ENCODE measurements around the gene TBC1D22B. TPM values are rescaled to one million over a fixed set of nuclear protein-coding genes. Genes with fewer than 3 reads are reported as not detected.

TBC1D22B gene
- total and polyA plus RNA-seq, 7 donors: 6.1 to 10.8 (median 7.2) TPM

DNA sequence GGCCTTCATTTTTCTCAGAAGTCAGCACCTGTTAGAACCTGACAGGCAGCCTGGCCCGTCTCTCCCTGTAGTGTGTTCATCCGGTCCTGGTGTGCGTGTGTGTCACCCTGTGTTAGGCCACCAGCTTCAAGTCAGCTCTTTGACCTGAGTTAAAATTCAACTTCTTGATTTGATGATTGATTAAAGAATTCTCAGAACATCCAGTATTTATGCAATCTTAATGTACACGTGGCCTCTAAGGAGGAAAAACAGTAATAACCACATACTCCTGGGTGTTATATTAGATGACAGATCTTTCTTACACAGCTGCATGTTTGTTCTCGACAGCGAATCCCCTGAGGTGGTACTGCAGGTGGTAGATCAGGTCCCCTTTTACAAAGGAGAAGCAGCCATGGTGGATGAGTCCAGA, 19.4 kb downstream of the TBC1D22B start:
- Histone ChIP-seq H3K27me3 (no peaks in the 10 kb centered on the region), H3K36me3 (peaks cover 0 to 8% (median 0%) of the 10 kb centered on the region in 4 donors), H3K4me3 (no peak overlapping the region), H3K4me1 (peaks cover 0 to 17% (median 3%) of the 10 kb centered on the region in 4 donors), H3K9me3 (no peaks in the 10 kb centered on the region), H3K27ac (no peak overlapping the region)
- intact Hi-C loops (cut with DNase I): no loop called here
- TF ChIP-seq POLR2A (IDR thresholded peaks at IDR 0.05) (no peak), POLR2AphosphoS5 (IDR thresholded peaks at IDR 0.05) (no peak), EP300 (IDR thresholded peaks at IDR 0.05) (no peak)
- TF ChIP-seq, protein P1, sequence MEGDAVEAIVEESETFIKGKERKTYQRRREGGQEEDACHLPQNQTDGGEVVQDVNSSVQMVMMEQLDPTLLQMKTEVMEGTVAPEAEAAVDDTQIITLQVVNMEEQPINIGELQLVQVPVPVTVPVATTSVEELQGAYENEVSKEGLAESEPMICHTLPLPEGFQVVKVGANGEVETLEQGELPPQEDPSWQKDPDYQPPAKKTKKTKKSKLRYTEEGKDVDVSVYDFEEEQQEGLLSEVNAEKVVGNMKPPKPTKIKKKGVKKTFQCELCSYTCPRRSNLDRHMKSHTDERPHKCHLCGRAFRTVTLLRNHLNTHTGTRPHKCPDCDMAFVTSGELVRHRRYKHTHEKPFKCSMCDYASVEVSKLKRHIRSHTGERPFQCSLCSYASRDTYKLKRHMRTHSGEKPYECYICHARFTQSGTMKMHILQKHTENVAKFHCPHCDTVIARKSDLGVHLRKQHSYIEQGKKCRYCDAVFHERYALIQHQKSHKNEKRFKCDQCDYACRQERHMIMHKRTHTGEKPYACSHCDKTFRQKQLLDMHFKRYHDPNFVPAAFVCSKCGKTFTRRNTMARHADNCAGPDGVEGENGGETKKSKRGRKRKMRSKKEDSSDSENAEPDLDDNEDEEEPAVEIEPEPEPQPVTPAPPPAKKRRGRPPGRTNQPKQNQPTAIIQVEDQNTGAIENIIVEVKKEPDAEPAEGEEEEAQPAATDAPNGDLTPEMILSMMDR (IDR thresholded peaks at IDR 0.05): no peak
- no peak for DNase-seq
- 70 to 89% methylated on average over 6 of the region's 6 CpGs for WGBS, 2 donors

DNA sequence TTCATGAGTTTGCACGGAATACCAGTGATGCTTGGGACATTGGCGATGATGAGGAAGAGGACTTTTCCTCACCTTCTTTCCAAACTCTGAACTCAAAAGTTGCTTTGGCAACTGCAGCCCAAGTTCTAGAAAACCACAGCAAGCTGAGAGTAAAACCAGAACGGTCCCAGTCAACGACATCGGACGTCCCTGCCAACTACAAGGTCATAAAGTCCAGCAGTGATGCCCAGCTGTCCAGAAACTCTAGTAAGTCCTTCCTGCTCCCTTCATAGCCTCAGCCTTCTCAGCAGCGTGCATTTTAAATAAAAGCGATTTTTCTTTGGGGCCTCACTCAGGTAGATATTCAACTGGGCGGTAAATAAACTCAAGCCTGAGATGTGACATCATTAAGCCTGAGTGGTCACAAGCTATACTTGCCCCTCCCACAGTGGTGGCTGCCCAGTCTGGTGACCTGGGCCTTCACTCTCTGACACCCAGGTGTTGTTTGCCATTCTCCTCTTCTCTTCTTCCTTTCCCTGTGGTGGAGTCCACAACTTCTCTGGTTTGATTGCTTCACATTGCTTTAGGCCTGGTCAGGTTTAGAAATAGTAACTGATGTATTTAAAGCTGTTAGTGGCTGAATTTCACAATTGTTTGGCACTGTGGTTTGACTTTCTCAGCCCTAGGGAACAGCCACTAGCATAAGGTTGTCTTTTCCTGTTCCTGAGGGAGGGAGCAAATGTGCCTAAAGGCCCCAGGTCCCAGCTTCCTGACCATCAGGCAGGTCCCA, 22.0 kb downstream of the TBC1D22B start:
- 83 to 89% methylated on average over 9 of the region's 9 CpGs for WGBS, 2 donors
- peak overlapping the region in 2 of 4 donors; percentile 4 to 24 for H3K27ac ChIP-seq
- intact Hi-C loops (cut with DNase I): no loop called here
- no peaks in the 10 kb centered on the region for H3K9me3 ChIP-seq
- no peak for DNase-seq
- H3K4me1 ChIP-seq: peaks cover 0 to 36% (median 23%) of the 10 kb centered on the region in 4 donors
- TF ChIP-seq POLR2AphosphoS5 (IDR thresholded peaks at IDR 0.05): peak in 1 of 4 donors; percentile 15
- TF ChIP-seq EP300 (IDR thresholded peaks at IDR 0.05): no peak
- no peak overlapping the region for H3K4me3 ChIP-seq
- peaks cover 0 to 10% (median 0%) of the 10 kb centered on the region in 4 donors for H3K36me3 ChIP-seq
- no peaks in the 10 kb centered on the region for H3K27me3 ChIP-seq

DNA sequence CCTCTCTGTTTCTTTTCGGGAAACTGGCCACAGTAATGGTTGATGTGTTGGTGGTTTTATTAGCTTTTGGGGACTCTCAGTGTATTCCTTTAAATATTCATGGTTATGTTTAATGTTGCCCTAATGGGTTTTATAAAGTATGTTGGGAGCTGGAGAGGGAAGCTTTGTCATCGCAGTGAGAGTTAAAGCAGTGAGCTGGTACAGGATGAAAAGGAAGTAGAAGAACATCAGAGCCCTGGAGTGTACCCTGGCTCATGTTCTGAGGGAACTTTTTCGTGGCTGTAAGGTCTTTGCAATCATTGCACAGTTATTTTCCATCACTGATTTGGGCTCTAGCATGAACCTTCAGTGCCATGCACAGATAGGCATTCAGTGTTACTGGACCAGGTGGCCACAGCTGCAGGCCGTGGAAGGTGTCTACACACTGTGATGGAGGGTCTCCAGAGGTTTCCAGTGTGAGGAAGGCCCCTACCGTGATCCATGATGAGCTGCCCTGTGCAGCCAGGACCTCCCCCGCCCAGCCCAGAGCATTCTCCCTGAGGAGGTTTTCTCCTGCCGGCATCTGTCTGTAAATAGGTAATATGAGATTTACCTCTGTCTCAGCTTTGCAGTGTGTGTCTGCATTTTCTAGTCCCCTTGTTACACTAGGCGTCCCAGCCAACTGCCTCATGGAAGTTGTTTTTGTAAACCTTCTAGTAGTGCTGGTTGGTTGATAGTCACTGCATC, 22.8 kb downstream of the TBC1D22B start:
- Histone ChIP-seq H3K4me3 (no peak overlapping the region), H3K27ac (peak overlapping the region in 2 of 4 donors; percentile 4 to 24), H3K9me3 (no peaks in the 10 kb centered on the region), H3K36me3 (peaks cover 0 to 16% (median 2%) of the 10 kb centered on the region in 4 donors), H3K27me3 (no peaks in the 10 kb centered on the region), H3K4me1 (peaks cover 0 to 44% (median 28%) of the 10 kb centered on the region in 4 donors)
- TF ChIP-seq EP300 (IDR thresholded peaks at IDR 0.05) (no peak), POLR2A (IDR thresholded peaks at IDR 0.05) (no peak), POLR2AphosphoS5 (IDR thresholded peaks at IDR 0.05) (no peak)
- TF ChIP-seq, protein P1 (IDR thresholded peaks at IDR 0.05): no peak
- 86 to 92% methylated on average over 8 of the region's 8 CpGs for WGBS, 2 donors
- no peak for DNase-seq
- intact Hi-C loops (cut with DNase I): no loop called here

DNA sequence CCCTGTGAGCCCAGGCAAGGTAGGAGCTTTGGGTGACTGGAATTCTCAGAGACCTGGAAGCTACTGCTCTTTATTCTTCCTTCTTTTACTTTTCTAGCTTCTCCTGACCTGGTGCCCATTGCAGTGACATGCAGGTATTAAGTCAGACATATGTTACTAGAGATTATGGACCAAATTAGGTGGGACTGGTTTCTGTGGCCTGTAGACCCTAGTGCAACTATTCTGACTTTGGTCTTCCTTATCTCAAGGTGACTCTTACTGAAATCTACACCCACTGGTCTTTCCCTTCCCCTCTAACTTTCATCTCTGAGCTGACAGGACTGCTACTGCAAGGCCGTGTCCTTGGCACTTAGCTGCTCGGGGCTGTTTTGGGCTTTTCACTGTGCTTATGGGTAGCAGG, 24.8 kb downstream of the TBC1D22B start:
- Histone ChIP-seq H3K27ac (peak overlapping the region in 3 of 4 donors; percentile 72 to 74 (median 73)), H3K36me3 (peaks cover 0 to 24% (median 2%) of the 10 kb centered on the region in 4 donors), H3K4me3 (no peak overlapping the region), H3K4me1 (peaks cover 0 to 46% (median 28%) of the 10 kb centered on the region in 4 donors), H3K27me3 (no peaks in the 10 kb centered on the region), H3K9me3 (no peaks in the 10 kb centered on the region)
- TF ChIP-seq, protein P1 (IDR thresholded peaks at IDR 0.05): no peak
- no peak for TF ChIP-seq POLR2A (IDR thresholded peaks at IDR 0.05)
- TF ChIP-seq POLR2AphosphoS5 (IDR thresholded peaks at IDR 0.05): no peak
- no peak for TF ChIP-seq EP300 (IDR thresholded peaks at IDR 0.05)
- DNase-seq: no peak
- intact Hi-C loops (cut with DNase I): no loop called here
- 96 to 98% methylated on average over 2 of the region's 2 CpGs for WGBS, 2 donors

DNA sequence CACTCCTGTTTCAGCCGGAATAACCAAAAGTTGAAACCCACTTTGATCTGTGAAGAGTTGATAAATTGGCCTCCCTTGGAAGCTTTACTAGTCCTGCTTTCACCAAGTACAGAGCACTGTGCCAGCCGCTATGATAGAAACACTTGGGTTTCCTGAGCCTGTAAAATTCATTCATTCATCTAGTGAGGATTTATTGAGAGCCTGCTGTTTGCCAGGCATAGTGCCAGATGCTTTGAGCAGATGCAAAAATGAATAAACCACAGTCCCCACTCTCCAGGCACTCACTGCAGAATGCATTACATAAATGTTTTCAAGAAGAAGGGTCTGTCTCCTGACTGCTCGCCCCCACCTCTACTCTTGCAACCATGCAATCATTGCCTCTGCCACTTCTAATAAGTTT, 25.7 kb downstream of the TBC1D22B start:
- Histone ChIP-seq H3K9me3 (no peaks in the 10 kb centered on the region), H3K27me3 (no peaks in the 10 kb centered on the region), H3K4me1 (peaks cover 0 to 46% (median 28%) of the 10 kb centered on the region in 4 donors), H3K27ac (peak overlapping the region; percentile 48 to 74 (median 72)), H3K4me3 (no peak overlapping the region), H3K36me3 (peaks cover 0 to 29% (median 2%) of the 10 kb centered on the region in 4 donors)
- TF ChIP-seq POLR2A (IDR thresholded peaks at IDR 0.05) (no peak), POLR2AphosphoS5 (IDR thresholded peaks at IDR 0.05) (no peak), EP300 (IDR thresholded peaks at IDR 0.05) (no peak)
- TF ChIP-seq, protein P1 (IDR thresholded peaks at IDR 0.05): no peak
- intact Hi-C loops (cut with DNase I): no loop called here
- WGBS, 2 donors: 54 to 62% methylated on average over 3 of the region's 3 CpGs
- DNase-seq: no peak
